ENCODE data around the gene B4GALNT2.

The B4GALNT2 gene

GRCh38 chr17:49197346-49197998 lies 64.9 kb downstream of the B4GALNT2 start:
- no peak overlapping the region for H3K4me3 ChIP-seq
- peaks cover 27 to 38% (median 34%) of the 10 kb centered on the region in 10 experiments for H3K4me1 ChIP-seq
- H3K9ac ChIP-seq: no peak overlapping the region
- H3K9me3 ChIP-seq (replicated peaks in 1 of 11): no peaks in the 10 kb centered on the region; a peak in 1 of 22 replicates
- TF ChIP-seq Cebpa-rat (IDR thresholded peaks at IDR 0.05): no peak
- H3K27me3 ChIP-seq: no peaks in the 10 kb centered on the region
- H3K27ac ChIP-seq: no peak overlapping the region
- H3K4me2 ChIP-seq: no peak overlapping the region
- no peaks in the 10 kb centered on the region for H3K36me3 ChIP-seq
- no peaks in the 10 kb centered on the region for H4K20me1 ChIP-seq

- no peaks in the 10 kb centered on the region for H3K36me3 ChIP-seq
- H3K27ac ChIP-seq: no peak overlapping the region
- no peaks in the 10 kb centered on the region for H4K20me1 ChIP-seq
- H3K27me3 ChIP-seq: no peaks in the 10 kb centered on the region
- H3K4me3 ChIP-seq: no peak overlapping the region
- H3K9ac ChIP-seq: no peak overlapping the region
- H3K9me3 ChIP-seq (replicated peaks in 1 of 11): peaks cover 0 to 2% (median 0%) of the 10 kb centered on the region in 11 experiments; a peak in 1 of 22 replicates
- TF ChIP-seq Cebpa-rat (IDR thresholded peaks at IDR 0.05): no peak
- H3K4me2 ChIP-seq: no peak overlapping the region
- H3K4me1 ChIP-seq: peaks cover 27 to 37% (median 31%) of the 10 kb centered on the region in 10 experiments
Measured at GRCh38 chr17:49198211-49198610, 65.6 kb downstream of the B4GALNT2 start.

DNA sequence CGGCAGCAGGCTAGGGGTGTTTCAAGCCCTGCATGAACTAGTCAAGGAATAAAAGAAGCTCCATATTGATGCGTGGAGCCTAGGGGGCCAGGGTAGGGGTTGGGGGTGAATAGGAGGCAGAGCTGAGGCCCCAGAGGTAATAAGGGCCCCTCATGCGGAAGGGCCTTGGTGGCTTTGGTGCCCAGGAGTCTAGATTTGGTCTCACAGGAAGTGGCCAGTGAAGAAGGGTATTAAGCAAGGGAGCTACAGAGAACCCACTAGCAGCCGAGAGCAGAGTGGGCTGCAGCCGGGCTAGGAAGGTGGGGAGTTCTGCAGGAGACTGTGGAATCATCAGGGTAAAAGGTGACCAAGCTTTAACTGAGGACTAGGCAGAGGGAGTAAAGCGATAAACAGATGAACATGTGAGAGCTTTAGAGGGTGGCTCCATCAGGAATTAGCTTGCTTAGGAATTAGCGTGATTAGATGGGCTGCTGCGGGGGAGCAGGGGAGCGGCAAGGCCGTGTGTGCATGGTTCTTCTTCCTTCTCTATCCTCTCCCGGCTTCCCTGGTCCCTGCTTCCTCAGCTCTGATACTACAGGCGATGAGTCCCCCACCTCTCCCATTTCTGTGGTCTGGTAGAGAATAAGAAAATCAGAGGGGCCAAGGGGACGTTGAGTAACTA lies 68.0 kb downstream of the B4GALNT2 start:
- Histone ChIP-seq H3K4me1 (peaks cover 13 to 33% (median 22%) of the 10 kb centered on the region in 10 experiments; a peak in 19 of 20 replicates), H3K9ac (no peak overlapping the region; a peak in 1 of 22 replicates), H4K20me1 (no peaks in the 10 kb centered on the region), H3K4me3 (no peak overlapping the region), H3K27me3 (no peaks in the 10 kb centered on the region), H3K9me3 (replicated peaks in 1 of 11) (peaks cover 0 to 3% (median 0%) of the 10 kb centered on the region in 11 experiments; a peak in 1 of 22 replicates), H3K4me2 (peak overlapping the region; percentile 14 to 79 (median 53); a peak in 19 of 22 replicates), H3K27ac (no peak overlapping the region), H3K36me3 (no peaks in the 10 kb centered on the region)
- TF ChIP-seq Cebpa-rat (IDR thresholded peaks at IDR 0.05): no peak

GRCh38 chr17:49201481-49201927 lies 68.9 kb downstream of the B4GALNT2 start:
- H3K36me3 ChIP-seq: no peaks in the 10 kb centered on the region
- H3K27ac ChIP-seq: no peak overlapping the region
- no peak for TF ChIP-seq Cebpa-rat (IDR thresholded peaks at IDR 0.05)
- H3K9me3 ChIP-seq (replicated peaks in 1 of 11): peaks cover 0 to 3% (median 0%) of the 10 kb centered on the region in 11 experiments; a peak in 1 of 22 replicates
- H3K4me2 ChIP-seq: no peak overlapping the region
- no peaks in the 10 kb centered on the region for H3K27me3 ChIP-seq
- peaks cover 12 to 26% (median 20%) of the 10 kb centered on the region in 10 experiments; a peak in 19 of 20 replicates for H3K4me1 ChIP-seq
- H3K9ac ChIP-seq: no peak overlapping the region
- no peaks in the 10 kb centered on the region for H4K20me1 ChIP-seq
- H3K4me3 ChIP-seq: no peak overlapping the region

GRCh38 chr17:49203796-49204195 lies 71.2 kb downstream of the B4GALNT2 start:
- TF ChIP-seq Cebpa-rat (IDR thresholded peaks at IDR 0.05): no peak
- H3K4me1 ChIP-seq: peaks cover 16 to 43% (median 25%) of the 10 kb centered on the region in 10 experiments
- H3K27me3 ChIP-seq: no peaks in the 10 kb centered on the region
- no peak overlapping the region for H3K9ac ChIP-seq
- no peaks in the 10 kb centered on the region for H4K20me1 ChIP-seq
- peak overlapping the region in 10 of 11 experiments; percentile 15 to 60 (median 39); a peak in 12 of 22 replicates for H3K4me2 ChIP-seq
- peaks cover 0 to 3% (median 0%) of the 10 kb centered on the region in 11 experiments; a peak in 1 of 22 replicates for H3K9me3 ChIP-seq (replicated peaks in 1 of 11)
- no peaks in the 10 kb centered on the region for H3K36me3 ChIP-seq
- no peak overlapping the region for H3K4me3 ChIP-seq
- no peak overlapping the region for H3K27ac ChIP-seq

- Histone ChIP-seq H4K20me1 (no peaks in the 10 kb centered on the region), H3K36me3 (no peaks in the 10 kb centered on the region), H3K4me1 (peaks cover 23 to 50% (median 32%) of the 10 kb centered on the region in 10 experiments), H3K9me3 (replicated peaks in 1 of 11) (peaks cover 0 to 3% (median 0%) of the 10 kb centered on the region in 11 experiments; a peak in 1 of 22 replicates), H3K4me2 (peak overlapping the region in 7 of 11 experiments; percentile 15 to 60 (median 40); a peak in 6 of 22 replicates), H3K27me3 (no peaks in the 10 kb centered on the region), H3K4me3 (no peak overlapping the region), H3K27ac (no peak overlapping the region), H3K9ac (no peak overlapping the region)
- no peak for TF ChIP-seq Cebpa-rat (IDR thresholded peaks at IDR 0.05)
Measured at GRCh38 chr17:49204516-49204915, 71.9 kb downstream of the B4GALNT2 start.

- TF ChIP-seq Cebpa-rat (IDR thresholded peaks at IDR 0.05): no peak
- Histone ChIP-seq H3K9me3 (replicated peaks in 1 of 11) (no peaks in the 10 kb centered on the region), H3K4me2 (peak overlapping the region; percentile 79 to 99 (median 95)), H3K9ac (no peak overlapping the region; a peak in 2 of 22 replicates), H4K20me1 (no peaks in the 10 kb centered on the region), H3K27me3 (no peaks in the 10 kb centered on the region), H3K4me1 (peaks cover 58 to 83% (median 63%) of the 10 kb centered on the region in 10 experiments), H3K27ac (peak overlapping the region in 5 of 11 experiments; percentile 67 to 80 (median 77); a peak in 14 of 22 replicates), H3K36me3 (no peaks in the 10 kb centered on the region; a peak in 1 of 22 replicates), H3K4me3 (peak overlapping the region in 2 of 10 experiments; percentile 65 to 70; a peak in 2 of 20 replicates)
Measured at GRCh38 chr17:49209061-49209571, 76.5 kb downstream of the B4GALNT2 start.

GRCh38 chr17:49210158-49211029 lies 77.8 kb downstream of the B4GALNT2 start, which contains the start of the genes ABI3 and GNGT2:
TSS of gene ABI3 (plus strand) at chr17:49210707. CDS start at chr17:49210725, 18 bp downstream.
TSS of gene GNGT2 (minus strand) at chr17:49210574. CDS start at chr17:49207422, 3,152 bp downstream.
- TF ChIP-seq Cebpa-rat (IDR thresholded peaks at IDR 0.05): no peak
- H3K4me2 ChIP-seq: peak within 1 kb of the TSS; percentile 79 to 99 (median 95)
- H4K20me1 ChIP-seq: no peaks in the 10 kb centered on the region
- H3K4me1 ChIP-seq: peaks cover 67 to 86% (median 72%) of the 10 kb centered on the region in 10 experiments
- H3K27me3 ChIP-seq: no peaks in the 10 kb centered on the region
- peak within 1 kb of the TSS; percentile 31 to 80 (median 71); a peak in 20 of 22 replicates for H3K27ac ChIP-seq
- H3K9me3 ChIP-seq (replicated peaks in 1 of 11): no peaks in the 10 kb centered on the region
- peak within 1 kb of the TSS; percentile 44 to 70 (median 55) for H3K4me3 ChIP-seq
- peak within 1 kb of the TSS; percentile 51 to 75 (median 71); a peak in 21 of 22 replicates for H3K9ac ChIP-seq
- no peaks in the 10 kb centered on the region; a peak in 1 of 22 replicates for H3K36me3 ChIP-seq
